ENCODE data around the gene GIMAP8. TPM values are rescaled to one million over a fixed set of nuclear protein-coding genes. Genes with fewer than 3 reads are reported as not detected.

The GIMAP8 gene
- total RNA-seq, 1 donor from 2014 or later = under 0.01 TPM

DNA sequence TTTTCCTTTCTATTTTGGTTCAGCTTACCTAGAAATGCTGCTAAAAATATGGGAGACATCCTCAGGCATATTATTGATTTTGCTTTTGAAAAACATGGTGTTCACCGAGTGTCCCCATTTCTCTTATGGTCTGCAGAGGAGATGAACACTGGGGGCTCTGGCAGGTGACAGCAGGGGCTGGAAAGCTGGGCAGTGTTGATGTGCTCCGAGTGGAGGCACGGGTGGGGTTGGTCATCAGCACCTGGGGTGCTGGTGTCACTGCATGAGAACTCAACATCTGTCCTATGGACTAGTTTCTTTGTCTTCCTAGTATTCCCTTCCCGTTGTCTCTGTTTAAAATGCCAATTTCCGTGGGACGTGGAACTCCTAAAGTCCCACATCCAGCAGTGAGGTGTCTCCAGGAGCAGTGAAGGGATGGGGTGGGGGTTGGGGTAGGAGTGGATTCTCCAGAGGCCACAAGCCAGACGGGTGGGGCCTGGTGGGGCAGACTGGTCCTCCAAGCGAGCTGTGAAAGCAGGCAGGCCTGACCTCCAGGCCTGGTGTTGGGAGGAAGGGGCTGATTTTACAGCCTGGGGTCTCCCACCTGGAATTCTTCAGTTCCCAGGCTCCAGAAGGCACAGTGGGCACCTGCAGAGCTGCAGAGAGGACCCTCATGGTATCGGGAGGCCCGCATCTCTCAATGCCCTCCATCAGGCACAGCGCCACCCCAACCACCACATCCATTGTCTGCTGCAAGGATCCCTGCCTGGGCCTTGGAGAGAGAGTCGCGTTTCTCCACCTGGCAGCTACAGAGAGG is 46.9 kb upstream of the GIMAP8 start:
- no peak for FAIRE-seq
- no peak for DNase-seq (ENCODE audit: low read depth)
- Histone ChIP-seq H3K36me3 (ENCODE audit: control insufficient read depth, insufficient read depth, low read length) (no peaks in the 10 kb centered on the region), H3K4me3 (ENCODE audit: low read depth, low read length) (no peak overlapping the region), H3K27me3 (ENCODE audit: control insufficient read depth, insufficient read depth, low read length) (no peaks in the 10 kb centered on the region)
- TF ChIP-seq, protein P1, sequence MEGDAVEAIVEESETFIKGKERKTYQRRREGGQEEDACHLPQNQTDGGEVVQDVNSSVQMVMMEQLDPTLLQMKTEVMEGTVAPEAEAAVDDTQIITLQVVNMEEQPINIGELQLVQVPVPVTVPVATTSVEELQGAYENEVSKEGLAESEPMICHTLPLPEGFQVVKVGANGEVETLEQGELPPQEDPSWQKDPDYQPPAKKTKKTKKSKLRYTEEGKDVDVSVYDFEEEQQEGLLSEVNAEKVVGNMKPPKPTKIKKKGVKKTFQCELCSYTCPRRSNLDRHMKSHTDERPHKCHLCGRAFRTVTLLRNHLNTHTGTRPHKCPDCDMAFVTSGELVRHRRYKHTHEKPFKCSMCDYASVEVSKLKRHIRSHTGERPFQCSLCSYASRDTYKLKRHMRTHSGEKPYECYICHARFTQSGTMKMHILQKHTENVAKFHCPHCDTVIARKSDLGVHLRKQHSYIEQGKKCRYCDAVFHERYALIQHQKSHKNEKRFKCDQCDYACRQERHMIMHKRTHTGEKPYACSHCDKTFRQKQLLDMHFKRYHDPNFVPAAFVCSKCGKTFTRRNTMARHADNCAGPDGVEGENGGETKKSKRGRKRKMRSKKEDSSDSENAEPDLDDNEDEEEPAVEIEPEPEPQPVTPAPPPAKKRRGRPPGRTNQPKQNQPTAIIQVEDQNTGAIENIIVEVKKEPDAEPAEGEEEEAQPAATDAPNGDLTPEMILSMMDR (IDR thresholded peaks at IDR 0.05; ENCODE audit: insufficient read depth, low read length, severe bottlenecking) = no peak

DNA sequence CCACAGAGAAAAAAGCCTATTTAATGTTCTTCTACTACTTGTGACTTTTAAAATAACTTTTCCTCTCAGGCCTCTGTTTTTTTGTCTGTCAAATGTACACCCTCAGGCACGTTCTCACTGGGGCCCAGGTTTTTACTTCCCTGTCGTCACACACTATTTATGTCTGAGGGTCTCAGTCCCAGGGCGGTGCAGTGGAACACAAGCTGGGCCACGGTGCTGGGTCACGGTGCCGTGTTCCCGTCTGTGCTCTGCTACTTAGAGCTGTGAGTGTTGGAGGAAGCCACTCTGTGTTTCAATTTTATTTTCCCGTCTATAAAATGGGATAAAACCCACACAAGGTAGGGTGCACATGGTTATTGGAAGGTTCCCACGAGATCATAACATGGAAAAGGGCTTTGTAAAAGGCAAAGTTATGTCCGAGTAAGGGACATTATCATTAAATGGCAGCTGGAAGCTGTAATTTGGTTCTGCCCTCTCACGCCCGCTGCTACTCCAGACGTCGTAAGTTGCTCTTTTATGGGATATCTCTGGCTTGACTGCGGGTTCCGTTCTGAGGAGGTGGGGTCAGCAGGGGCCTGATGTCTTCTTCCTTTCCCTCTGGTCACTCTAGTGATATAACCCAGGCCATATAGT is 46.1 kb upstream of the GIMAP8 start:
- peak overlapping the region; percentile 70 for H3K4me3 ChIP-seq (ENCODE audit: low read depth, low read length)
- no peaks in the 10 kb centered on the region for H3K36me3 ChIP-seq (ENCODE audit: control insufficient read depth, insufficient read depth, low read length)
- no peak for FAIRE-seq
- TF ChIP-seq, protein P1 (IDR thresholded peaks at IDR 0.05; ENCODE audit: insufficient read depth, low read length, severe bottlenecking) = no peak
- no peaks in the 10 kb centered on the region for H3K27me3 ChIP-seq (ENCODE audit: control insufficient read depth, insufficient read depth, low read length)
- no peak for DNase-seq (ENCODE audit: low read depth)

DNA sequence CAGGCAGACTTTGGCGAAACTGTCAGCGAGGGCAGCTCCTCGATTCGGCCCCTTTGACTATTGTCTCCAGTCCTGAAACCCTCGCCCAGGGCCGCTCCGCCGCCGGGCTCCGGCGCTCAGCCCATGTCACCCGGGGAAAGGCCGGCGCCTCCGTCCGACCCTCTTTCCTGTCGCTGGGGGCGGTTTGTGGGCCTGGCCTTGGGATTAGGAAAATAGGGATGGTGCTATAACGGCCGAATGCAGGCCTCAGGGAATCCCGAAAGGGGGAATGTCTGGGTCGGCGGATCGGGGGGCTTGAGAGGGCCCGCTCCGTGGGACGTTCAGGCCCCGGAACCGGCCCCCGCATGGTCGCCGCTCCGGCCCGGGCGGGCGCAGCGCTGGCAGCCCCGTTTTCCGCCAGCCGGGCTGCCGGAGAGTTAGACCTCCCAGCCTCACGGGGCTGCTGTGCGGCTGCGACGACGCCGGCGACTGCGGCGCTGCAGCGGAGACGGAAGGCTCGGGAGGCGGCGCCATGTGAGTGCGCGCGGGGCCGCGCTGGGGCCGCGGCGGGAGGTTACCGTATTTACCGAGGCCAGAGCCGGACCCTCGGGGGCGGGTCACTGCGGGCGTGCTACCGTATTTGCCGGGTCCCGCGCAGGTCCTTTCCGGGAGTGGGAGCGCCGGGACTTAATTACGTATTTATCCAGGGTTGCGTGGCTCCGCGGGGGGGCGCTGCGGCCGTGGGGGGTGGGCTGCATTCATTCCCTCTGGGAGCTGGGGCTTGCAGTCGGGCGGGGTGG is 45.4 kb upstream of the GIMAP8 start:
- no peaks in the 10 kb centered on the region for H3K36me3 ChIP-seq (ENCODE audit: control insufficient read depth, insufficient read depth, low read length)
- no peaks in the 10 kb centered on the region for H3K27me3 ChIP-seq (ENCODE audit: control insufficient read depth, insufficient read depth, low read length)
- TF ChIP-seq, protein P1 (IDR thresholded peaks at IDR 0.05; ENCODE audit: insufficient read depth, low read length, severe bottlenecking) = peak; percentile 37
- peak; percentile 46 for DNase-seq (ENCODE audit: low read depth)
- peak overlapping the region; percentile 70 for H3K4me3 ChIP-seq (ENCODE audit: low read depth, low read length)
- no peak for FAIRE-seq

DNA sequence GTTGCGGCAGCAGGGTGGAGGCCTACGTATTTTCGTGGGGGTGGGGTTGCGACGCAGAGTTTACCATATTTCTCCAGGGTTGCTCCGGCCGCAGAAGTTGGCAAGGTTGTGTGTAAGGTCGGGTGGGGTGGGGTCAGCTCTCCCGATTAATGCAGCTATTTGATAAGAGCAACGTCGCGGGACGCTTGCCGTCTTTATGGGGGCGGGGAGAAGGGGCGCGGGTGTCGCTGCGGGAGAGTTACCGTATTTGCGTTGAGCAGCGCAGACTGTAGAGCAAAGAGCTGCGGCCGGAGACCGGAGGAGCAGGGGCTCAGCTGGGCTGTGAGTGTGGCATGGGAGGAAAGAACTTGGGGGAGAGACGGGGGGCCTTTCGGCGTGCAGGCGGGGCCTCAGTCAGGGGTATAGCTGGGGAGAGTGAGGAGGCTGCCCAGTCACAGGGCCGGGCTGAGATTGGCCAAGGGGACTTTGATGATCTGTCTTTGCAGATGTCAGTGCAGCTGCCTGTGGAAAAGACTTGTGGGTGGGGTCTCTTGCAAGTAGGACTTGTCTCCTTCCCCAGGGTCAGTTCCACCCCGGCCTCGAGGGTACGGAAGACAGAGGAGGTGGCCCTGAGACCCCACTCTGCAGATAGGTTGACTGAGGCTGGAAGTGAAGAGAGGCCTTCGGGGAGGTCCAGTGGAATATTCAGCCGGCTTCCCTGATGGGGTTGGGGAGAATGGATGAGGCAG is 44.7 kb upstream of the GIMAP8 start:
- no peak for FAIRE-seq
- H3K27me3 ChIP-seq (ENCODE audit: control insufficient read depth, insufficient read depth, low read length) = no peaks in the 10 kb centered on the region
- H3K4me3 ChIP-seq (ENCODE audit: low read depth, low read length) = peak overlapping the region; percentile 70
- no peak for DNase-seq (ENCODE audit: low read depth)
- TF ChIP-seq, protein P1 (IDR thresholded peaks at IDR 0.05; ENCODE audit: insufficient read depth, low read length, severe bottlenecking) = no peak
- no peaks in the 10 kb centered on the region for H3K36me3 ChIP-seq (ENCODE audit: control insufficient read depth, insufficient read depth, low read length)

DNA sequence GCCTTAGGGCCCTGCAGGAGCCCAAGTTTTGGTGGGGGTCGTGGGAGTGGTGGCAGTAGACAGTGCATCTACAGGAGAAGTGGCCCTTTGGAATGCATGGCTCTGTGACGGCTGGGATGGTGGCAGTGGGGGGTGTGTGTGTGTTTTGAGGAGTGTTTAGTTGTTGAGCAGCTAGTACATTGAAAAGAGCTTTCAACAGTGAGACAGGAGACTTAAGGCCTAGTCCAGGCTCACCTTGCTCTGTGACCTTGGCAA is 44.2 kb upstream of the GIMAP8 start:
- H3K36me3 ChIP-seq (ENCODE audit: control insufficient read depth, insufficient read depth, low read length) = no peaks in the 10 kb centered on the region
- H3K4me3 ChIP-seq (ENCODE audit: low read depth, low read length) = no peak overlapping the region
- H3K27me3 ChIP-seq (ENCODE audit: control insufficient read depth, insufficient read depth, low read length) = no peaks in the 10 kb centered on the region
- TF ChIP-seq, protein P1 (IDR thresholded peaks at IDR 0.05; ENCODE audit: insufficient read depth, low read length, severe bottlenecking) = no peak
- FAIRE-seq (no peak), DNase-seq (ENCODE audit: low read depth) (no peak)
